GM11168 (cell line): ENCODE data around the gene CENATAC.
"Not testable (repeated sequence)": the region's sequence is repeated elsewhere in the genome, so short reads cannot be mapped to it uniquely, and the experiment has no call there.

Experiments used
- in situ Hi-C: fragments of 300-500 bp; cut with MboI; formaldehyde crosslinking; loops from one replicate; pipeline ENCODE4 v1.12.0; 2022; ENCODE audit warnings: low sequenced_read_pairs; ENCODE audit not compliant: unreplicated experiment

The CENATAC gene

GRCh38 chr11:118997627-118998387, at the start of gene CENATAC:
CENATAC (plus strand) TSS chr11:118998138; CDS start chr11:118998198, 60 bp downstream.
- in situ Hi-C loops: no loop called here

- in situ Hi-C loops: loop anchor here (10.0 kb wide), 1 partner anchor 258 kb away; no protein-coding TSS in a partner anchor
Measured at GRCh38 chr11:118953265-118953664, 44.7 kb upstream of the CENATAC start.

GRCh38 chr11:118953976-118954375, 44.0 kb upstream of the CENATAC start:
- in situ Hi-C loops: loop anchor here (10.0 kb wide), 1 partner anchor 259 kb away; no protein-coding TSS in a partner anchor

GRCh38 chr11:118956094-118956846, 41.7 kb upstream of the CENATAC start, which contains the start of gene UPK2:
UPK2 (plus strand) TSS chr11:118956298; CDS start chr11:118956351, 53 bp downstream.
- in situ Hi-C loops: loop anchor here (10.0 kb wide), 1 partner anchor 261 kb away; no protein-coding TSS in a partner anchor

- in situ Hi-C loops: loop anchor here (10.0 kb wide), 1 partner anchor 262 kb away; no protein-coding TSS in a partner anchor
Measured at GRCh38 chr11:118956847-118957469, 41.0 kb upstream of the CENATAC start.

GRCh38 chr11:118957549-118957948, 40.4 kb upstream of the CENATAC start:
- in situ Hi-C loops: loop anchor here (10.0 kb wide), 1 partner anchor 263 kb away; no protein-coding TSS in a partner anchor

- in situ Hi-C loops: loop anchor here (10.0 kb wide), 1 partner anchor 263 kb away; no protein-coding TSS in a partner anchor
Measured at GRCh38 chr11:118957968-118958367, 40.0 kb upstream of the CENATAC start.

GRCh38 chr11:118958577-118958976, 39.4 kb upstream of the CENATAC start:
- in situ Hi-C loops: loop anchor here (10.0 kb wide), 1 partner anchor 264 kb away; no protein-coding TSS in a partner anchor

- in situ Hi-C loops: no loop called here
Measured at GRCh38 chr11:118961189-118961588, 36.7 kb upstream of the CENATAC start.

- in situ Hi-C loops: no loop called here
Measured at GRCh38 chr11:118961591-118961990, 36.3 kb upstream of the CENATAC start.

- in situ Hi-C loops: not testable (repeated sequence)
Measured at GRCh38 chr11:118969508-118969907, 28.4 kb upstream of the CENATAC start.

GRCh38 chr11:118971646-118972045, 26.3 kb upstream of the CENATAC start, which contains the start of gene FOXR1:
FOXR1 (plus strand) TSS chr11:118971761; CDS start chr11:118971932, 171 bp downstream.
- in situ Hi-C loops: no loop called here

GRCh38 chr11:118973985-118974384, 24.0 kb upstream of the CENATAC start:
- in situ Hi-C loops: no loop called here

GRCh38 chr11:118975771-118976709, 21.9 kb upstream of the CENATAC start:
- in situ Hi-C loops: no loop called here

- in situ Hi-C loops: no loop called here
Measured at GRCh38 chr11:118979434-118979833, 18.5 kb upstream of the CENATAC start.

GRCh38 chr11:118980191-118980881, 17.6 kb upstream of the CENATAC start:
- in situ Hi-C loops: no loop called here

GRCh38 chr11:118984337-118984736, 13.6 kb upstream of the CENATAC start:
- in situ Hi-C loops: not testable (repeated sequence)

GRCh38 chr11:118984825-118985224, 13.1 kb upstream of the CENATAC start:
- in situ Hi-C loops: no loop called here

GRCh38 chr11:118988280-118988679, 9.7 kb upstream of the CENATAC start:
- in situ Hi-C loops: no loop called here
